GM10847 (cell line): ENCODE measurements around the gene RNF19B.

Experiments
- POLR2A ChIP-seq: IDR thresholded peaks from 2 replicates; pipeline ENCODE4 v1.6.1; 2011; ENCODE audit not compliant: insufficient read length; ENCODE audit errors: extremely low read depth

The RNF19B gene

DNA sequence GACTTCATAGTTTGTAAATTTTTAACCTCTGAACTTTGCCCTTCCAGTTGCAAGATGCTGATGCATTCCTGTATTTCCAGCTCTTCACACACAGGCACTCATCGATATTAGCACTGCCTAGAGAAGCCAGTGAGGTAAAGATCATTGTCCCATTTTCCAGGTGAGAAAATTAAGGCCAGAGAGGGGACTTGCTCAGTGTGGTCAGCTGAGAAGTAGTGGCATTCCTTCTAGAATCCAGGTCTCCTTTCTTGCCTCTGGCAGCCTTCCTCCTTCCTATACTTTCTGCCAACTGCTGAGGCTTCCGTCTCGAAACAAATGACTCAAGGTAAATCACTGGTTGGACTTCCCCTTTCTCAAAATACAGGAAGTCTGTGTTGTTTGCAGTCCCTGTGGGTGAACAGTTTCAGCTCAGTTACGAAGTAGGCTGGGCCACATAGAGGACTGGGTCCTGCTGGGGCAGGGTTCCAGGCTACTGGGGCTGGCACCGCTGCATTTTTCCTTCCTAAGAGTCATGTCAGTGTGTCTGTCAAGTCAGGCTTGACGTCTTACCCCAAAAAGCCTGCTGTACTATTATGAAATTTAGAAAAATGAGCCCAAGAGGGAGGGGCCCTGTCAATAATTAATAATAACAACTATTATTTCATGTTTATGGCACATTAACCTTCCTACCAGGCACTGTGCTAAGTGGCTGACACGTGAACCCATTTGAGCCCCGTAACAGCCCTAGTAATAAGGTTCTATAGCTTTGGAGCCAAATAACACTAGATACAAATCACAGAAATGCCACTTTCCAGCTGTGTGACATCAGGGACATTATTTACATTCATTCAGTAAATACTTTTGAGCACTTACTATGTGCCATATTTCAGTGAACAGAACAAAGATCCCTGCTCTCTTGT lies 16.6 kb upstream of the RNF19B start:
- TF ChIP-seq POLR2A = peak; percentile 46

- no peak for TF ChIP-seq POLR2A
Observed at GRCh38 chr1:32980080-32980479, 15.5 kb upstream of the RNF19B start.

- no peak for TF ChIP-seq POLR2A
Observed at GRCh38 chr1:32978854-32979253, 14.2 kb upstream of the RNF19B start.

DNA sequence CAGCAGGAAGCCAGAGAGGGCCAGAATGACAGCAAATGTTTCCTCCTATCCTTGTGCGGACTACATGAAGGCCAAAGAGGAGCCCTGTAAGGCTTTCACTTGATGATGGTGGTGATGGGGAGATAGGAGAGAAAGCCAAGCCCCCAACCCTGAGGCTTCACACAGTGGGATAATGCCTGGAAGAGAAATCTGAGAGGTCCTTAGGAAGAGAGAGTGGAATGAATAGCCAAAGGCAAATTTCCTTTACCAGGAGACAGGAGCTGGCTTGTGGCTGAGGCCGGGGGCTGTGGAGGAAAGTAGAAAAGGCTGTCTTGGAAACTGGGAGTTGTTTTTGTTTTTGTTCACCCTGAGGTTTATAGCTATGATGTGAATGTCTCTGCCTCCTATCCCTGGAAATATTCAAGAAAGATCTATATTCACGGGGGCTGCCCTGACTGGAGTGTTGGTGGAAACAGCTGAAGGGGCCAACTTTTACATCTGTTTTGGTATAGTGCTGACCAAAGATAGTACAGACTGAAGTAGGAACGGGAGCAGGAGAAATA lies 13.0 kb upstream of the RNF19B start:
- TF ChIP-seq POLR2A = no peak

- TF ChIP-seq POLR2A = no peak
Observed at GRCh38 chr1:32972814-32973428, 8.3 kb upstream of the RNF19B start.

DNA sequence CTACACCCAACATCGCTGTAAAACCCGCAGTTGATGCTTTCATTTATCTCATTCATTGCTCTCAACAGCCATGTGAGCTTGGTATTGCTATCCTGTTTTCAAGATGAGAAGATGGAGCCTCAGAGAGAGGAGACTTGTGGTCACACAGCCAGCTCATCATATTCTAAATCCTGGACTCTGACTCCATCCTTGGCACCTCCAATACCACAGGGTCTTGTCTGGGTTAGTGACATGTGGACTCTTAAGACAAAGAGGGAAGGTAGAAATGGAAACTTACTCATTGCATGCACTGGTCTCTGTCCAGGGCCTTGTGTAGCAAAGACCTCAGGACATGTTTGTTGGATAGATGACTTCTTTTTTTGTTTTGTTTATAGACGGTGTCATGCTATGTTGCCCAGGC lies 7.0 kb upstream of the RNF19B start:
- TF ChIP-seq POLR2A = no peak

DNA sequence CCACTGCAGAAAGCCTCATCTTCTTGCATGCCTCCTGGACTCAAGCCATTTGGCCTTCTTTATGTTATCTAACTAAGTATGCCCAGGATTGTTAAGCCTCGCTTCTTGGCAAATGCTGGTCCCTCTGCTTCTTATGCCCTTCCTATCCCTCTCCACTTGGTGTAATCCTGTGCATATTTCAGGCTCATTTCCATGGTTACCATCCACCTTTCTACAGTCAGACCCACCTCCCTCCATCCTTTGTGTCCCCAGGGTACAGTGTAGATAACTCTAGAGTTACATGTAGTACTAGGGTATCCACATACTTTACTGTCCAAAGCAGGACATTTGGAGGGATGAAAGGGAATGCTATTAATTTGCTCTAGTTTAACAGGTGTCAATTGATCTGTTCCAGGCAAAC lies 6.5 kb upstream of the RNF19B start:
- TF ChIP-seq POLR2A = no peak

- no peak for TF ChIP-seq POLR2A
Observed at GRCh38 chr1:32969566-32969965, 5.0 kb upstream of the RNF19B start.

GRCh38 chr1:32967888-32968568 lies 3.4 kb upstream of the RNF19B start:
- TF ChIP-seq POLR2A = no peak

GRCh38 chr1:32966900-32967299 lies 2.3 kb upstream of the RNF19B start:
- TF ChIP-seq POLR2A = no peak

DNA sequence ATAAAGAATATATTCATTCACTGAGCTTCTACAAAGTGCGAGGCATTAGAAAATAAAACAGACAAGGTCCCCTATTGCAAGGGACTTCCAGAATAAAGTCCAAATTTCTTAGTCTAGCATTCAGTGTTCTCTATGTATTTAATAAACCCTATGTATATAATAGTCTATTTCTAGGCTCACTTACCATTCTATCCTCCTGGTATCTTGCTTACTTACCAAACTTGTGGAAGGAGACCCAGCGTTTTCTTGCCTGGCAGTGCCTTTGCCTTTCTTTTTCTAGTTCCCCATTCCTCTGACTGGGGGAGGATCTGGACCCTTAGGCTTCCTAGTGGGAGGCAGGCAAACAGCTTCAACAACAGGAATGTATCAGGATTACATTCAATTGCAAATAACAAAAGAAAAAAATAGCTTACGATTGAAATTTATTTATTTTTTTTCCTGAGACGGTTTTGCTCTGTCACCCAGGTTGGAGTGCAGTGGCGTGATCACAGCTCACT lies 690 bp upstream of the RNF19B start:
- no peak for TF ChIP-seq POLR2A

DNA sequence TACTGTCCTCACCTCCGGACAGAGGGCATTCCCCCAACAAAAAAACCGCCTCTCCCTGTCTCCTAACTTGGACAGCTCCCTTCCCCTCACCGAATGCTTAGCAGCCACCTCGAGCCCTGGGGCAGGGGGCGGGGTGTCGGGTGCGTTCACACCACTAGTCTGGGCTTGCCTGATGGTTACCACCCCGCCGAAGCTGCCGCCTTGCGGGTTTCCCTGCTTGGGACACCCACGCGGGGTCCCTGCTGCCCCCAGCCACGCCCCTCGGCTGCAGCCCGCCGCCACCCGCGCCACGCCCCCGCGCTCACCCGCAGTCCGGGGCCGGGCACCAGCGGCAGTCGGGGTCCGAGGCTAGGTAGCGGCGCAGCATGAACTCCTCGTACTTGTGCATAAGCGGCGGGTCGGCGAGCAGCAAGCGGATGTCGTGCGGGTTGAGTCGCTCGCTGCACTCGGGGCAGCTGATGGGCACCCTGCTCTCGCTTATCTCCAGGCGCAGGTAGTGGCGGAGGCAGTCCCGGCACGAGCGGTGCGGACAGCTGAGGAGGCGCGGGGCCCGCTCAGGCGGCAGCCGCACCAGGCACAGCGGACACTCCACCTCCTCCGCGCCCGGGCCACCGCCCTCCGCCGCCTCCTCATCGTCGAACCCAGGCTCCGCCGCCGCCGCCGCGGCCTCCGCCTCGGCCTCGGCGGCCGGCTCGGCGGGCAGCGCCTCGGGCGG lies 706 bp downstream of the RNF19B start:
- TF ChIP-seq POLR2A = peak; percentile 14

GRCh38 chr1:32962248-32962896 lies 2.2 kb downstream of the RNF19B start:
- no peak for TF ChIP-seq POLR2A

DNA sequence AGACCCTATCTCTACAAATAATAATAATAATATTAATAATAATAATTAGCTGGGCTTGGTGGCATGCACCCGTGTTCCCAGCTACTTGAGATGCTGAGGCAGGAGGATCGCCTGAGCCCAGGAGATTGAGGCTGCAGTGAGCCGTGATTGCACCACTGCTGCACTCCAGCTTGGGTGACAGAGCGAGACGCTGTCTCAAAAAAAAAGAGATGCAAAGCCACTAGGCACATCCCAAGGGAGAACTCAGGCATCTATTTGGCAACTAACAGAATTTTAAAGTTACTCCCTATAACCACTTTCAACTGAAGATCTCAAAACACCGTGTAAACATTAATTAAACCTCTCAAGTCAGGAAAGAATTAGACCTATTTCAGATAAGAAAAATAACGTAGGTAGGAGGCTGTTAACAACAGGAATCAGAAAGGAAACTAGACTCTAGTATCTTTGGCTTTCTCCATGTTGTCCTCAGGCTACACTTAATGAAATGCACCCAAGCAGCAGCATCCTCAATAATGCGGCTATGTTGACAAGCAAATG lies 3.7 kb downstream of the RNF19B start:
- TF ChIP-seq POLR2A = no peak
